ENCODE measurements around the gene ADTRP. TPM values are rescaled to one million over a fixed set of nuclear protein-coding genes. Genes with fewer than 3 reads are reported as not detected.

The ADTRP gene, protein sequence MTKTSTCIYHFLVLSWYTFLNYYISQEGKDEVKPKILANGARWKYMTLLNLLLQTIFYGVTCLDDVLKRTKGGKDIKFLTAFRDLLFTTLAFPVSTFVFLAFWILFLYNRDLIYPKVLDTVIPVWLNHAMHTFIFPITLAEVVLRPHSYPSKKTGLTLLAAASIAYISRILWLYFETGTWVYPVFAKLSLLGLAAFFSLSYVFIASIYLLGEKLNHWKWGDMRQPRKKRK
- total RNA-seq = 10 to 100 TPM; 56.6 to 79.9 TPM

DNA sequence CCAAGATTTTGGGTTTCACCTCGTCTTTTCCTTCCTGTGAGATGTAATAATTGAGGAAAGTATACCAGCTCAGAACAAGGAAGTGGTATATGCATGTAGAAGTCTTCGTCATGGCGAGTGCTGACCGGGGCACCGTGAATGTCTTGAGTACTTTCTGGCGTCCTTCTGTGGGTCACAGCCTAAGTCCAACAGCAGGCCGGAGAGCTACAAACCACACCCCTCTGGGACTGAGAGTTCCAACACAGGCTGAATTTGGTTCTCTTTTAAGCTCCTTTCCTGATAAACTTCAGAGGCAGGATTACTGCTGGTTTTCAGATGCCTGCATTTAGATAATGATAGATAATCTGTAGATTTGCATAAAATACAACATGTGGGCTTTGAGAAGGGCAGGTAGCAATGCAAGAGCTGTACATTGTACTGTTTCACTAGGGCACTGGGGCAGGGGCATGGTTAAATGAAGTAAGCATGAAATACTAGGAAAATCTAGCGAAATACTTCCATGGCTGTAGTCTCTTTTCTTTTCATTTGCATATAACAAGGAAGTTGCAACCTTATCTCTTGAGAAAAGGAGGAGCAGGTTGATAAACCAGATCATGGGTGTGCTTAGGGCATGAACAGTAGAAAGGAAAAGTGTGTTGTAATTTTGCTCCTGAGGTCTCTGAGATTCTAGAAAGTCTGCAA, at the start of gene ADTRP:
Gene ADTRP, minus strand, starts transcription at position 156 of the 681 bp plus-strand sequence. Its CDS starts 44 bp downstream, at position 112.
- intact Hi-C loops (cut with DNase I) = no loop called here
- no peaks in the 10 kb centered on the region for H3K9me3 ChIP-seq
- H3K4me3 ChIP-seq = no peak within 1 kb of the TSS
- peak; percentile 64 for DNase-seq
- H3K4me1 ChIP-seq = no peaks in the 10 kb centered on the region
- H3K36me3 ChIP-seq = no peaks in the 10 kb centered on the region
- peak within 1 kb of the TSS; percentile 19 to 49 for H3K9ac ChIP-seq (ENCODE audit: low read depth in 2 of 2, low read length in 2 of 2)
- TF ChIP-seq, protein P1, sequence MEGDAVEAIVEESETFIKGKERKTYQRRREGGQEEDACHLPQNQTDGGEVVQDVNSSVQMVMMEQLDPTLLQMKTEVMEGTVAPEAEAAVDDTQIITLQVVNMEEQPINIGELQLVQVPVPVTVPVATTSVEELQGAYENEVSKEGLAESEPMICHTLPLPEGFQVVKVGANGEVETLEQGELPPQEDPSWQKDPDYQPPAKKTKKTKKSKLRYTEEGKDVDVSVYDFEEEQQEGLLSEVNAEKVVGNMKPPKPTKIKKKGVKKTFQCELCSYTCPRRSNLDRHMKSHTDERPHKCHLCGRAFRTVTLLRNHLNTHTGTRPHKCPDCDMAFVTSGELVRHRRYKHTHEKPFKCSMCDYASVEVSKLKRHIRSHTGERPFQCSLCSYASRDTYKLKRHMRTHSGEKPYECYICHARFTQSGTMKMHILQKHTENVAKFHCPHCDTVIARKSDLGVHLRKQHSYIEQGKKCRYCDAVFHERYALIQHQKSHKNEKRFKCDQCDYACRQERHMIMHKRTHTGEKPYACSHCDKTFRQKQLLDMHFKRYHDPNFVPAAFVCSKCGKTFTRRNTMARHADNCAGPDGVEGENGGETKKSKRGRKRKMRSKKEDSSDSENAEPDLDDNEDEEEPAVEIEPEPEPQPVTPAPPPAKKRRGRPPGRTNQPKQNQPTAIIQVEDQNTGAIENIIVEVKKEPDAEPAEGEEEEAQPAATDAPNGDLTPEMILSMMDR (IDR thresholded peaks at IDR 0.05) = no peak
- no peaks in the 10 kb centered on the region for H3K27me3 ChIP-seq
- H3K27ac ChIP-seq = peak within 1 kb of the TSS; percentile 77

DNA sequence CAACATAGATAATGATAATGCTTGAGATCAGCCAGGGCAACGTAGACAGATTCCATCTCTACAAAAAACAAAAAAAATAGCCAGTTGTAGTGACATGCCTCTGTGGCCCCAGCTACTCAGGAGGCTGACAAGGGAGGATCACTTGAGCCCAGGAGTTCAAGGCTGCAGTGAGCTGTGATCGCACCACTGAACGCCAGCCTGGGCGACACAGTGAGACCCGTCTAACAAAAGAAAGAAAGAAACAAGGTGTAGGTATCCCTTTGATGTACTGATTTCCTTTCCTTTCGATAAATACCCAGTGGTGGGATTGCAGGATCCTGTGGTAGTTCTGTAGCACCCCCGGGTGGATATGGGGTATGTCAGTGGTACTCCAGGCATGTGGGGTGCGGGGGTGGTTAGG, 48.2 kb upstream of the ADTRP start:
- Histone ChIP-seq H3K9me3 (no peaks in the 10 kb centered on the region), H3K36me3 (no peaks in the 10 kb centered on the region), H3K27me3 (no peaks in the 10 kb centered on the region), H3K9ac (ENCODE audit: low read depth in 2 of 2, low read length in 2 of 2) (no peak overlapping the region), H3K4me1 (no peaks in the 10 kb centered on the region), H3K4me3 (no peak overlapping the region), H3K27ac (no peak overlapping the region)
- intact Hi-C loops (cut with DNase I) = no loop called here
- TF ChIP-seq, protein P1 (IDR thresholded peaks at IDR 0.05) = no peak
- DNase-seq = no peak

DNA sequence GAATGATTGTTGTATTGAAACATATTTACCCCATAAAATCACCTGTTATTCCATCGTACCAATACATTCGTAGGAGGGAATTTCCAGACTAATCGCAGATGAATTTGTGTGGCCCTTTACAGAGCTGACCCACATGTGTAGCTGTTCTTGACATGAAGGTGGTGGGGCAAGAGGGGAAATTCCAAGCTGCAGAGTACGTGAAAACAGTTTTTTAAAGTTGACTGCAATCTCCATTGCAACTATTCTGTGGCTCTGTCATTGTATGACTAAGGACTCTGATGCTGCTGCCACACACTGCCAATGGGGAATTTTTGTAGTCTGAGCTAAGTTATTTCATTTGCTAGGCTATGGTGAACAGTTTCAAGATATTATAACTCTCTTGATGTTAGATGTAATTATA, 46.4 kb upstream of the ADTRP start:
- Histone ChIP-seq H3K9ac (ENCODE audit: low read depth in 2 of 2, low read length in 2 of 2) (no peak overlapping the region), H3K4me1 (no peaks in the 10 kb centered on the region), H3K27me3 (no peaks in the 10 kb centered on the region), H3K36me3 (no peaks in the 10 kb centered on the region), H3K4me3 (no peak overlapping the region), H3K9me3 (no peaks in the 10 kb centered on the region), H3K27ac (no peak overlapping the region)
- DNase-seq = no peak
- intact Hi-C loops (cut with DNase I) = no loop called here
- TF ChIP-seq, protein P1 (IDR thresholded peaks at IDR 0.05) = no peak

DNA sequence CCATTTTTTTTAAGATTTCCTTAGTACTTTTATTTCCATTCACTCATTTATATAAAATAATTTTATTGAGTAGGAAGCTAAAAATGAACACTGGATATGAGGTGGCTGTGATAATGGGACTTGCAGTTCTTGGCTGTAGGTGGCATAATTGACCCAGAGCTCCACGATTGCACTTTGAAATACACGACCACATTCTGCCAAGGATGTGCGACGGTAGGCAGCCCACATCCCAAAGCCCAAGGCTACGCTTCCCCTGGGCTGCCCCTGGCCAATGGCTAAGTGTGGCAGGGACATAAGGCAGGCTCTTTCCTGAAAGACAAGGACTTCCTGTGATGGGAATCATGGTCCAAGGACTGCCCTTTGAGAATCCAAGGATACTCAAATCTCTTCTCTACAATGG, 43.7 kb upstream of the ADTRP start:
- no peak overlapping the region for H3K9ac ChIP-seq (ENCODE audit: low read depth in 2 of 2, low read length in 2 of 2)
- H3K9me3 ChIP-seq = no peaks in the 10 kb centered on the region
- H3K4me3 ChIP-seq = no peak overlapping the region
- no peaks in the 10 kb centered on the region for H3K27me3 ChIP-seq
- no peaks in the 10 kb centered on the region for H3K4me1 ChIP-seq
- TF ChIP-seq, protein P1 (IDR thresholded peaks at IDR 0.05) = no peak
- H3K36me3 ChIP-seq = no peaks in the 10 kb centered on the region
- intact Hi-C loops (cut with DNase I) = no loop called here
- no peak overlapping the region for H3K27ac ChIP-seq
- DNase-seq = no peak

DNA sequence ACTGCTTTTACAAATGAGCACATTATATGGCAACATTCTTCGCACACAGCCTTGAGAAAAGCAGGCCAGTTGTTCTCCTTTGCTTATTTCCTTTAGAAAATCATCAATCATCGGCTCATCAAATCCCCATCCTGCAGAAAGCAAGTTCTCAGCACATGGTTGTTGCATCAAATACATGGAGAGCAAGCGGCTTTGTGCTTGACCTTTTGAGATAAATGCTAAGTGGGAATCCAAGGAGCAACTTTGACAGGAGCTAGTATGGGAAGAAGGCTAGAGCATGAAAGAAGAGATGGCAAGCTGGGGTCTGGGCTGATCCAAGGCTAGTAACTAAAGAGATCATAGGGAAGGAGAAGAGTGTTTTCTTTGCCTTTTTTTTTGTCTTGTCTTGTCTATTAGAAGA, 43.2 kb upstream of the ADTRP start:
- Histone ChIP-seq H3K4me1 (no peaks in the 10 kb centered on the region), H3K9me3 (no peaks in the 10 kb centered on the region), H3K36me3 (no peaks in the 10 kb centered on the region), H3K27ac (no peak overlapping the region), H3K4me3 (no peak overlapping the region), H3K27me3 (no peaks in the 10 kb centered on the region), H3K9ac (ENCODE audit: low read depth in 2 of 2, low read length in 2 of 2) (no peak overlapping the region)
- intact Hi-C loops (cut with DNase I) = no loop called here
- TF ChIP-seq, protein P1 (IDR thresholded peaks at IDR 0.05) = no peak
- DNase-seq = no peak
